BJ (cell line): ENCODE results near the gene TGFBR3L. TPM values are rescaled to one million over a fixed set of nuclear protein-coding genes. Genes with fewer than 3 reads are reported as not detected.
"Not testable (repeated sequence)": the region's sequence is repeated elsewhere in the genome, so short reads cannot be mapped to it uniquely, and the experiment has no call there.

Experiments
- CTCF ChIA-PET: fragments of 350-600 bp; formaldehyde crosslinking; extraction: SDS; loops from one replicate; lab custom pipeline; 2021; ENCODE audit warnings: antibody characterized with exemption, inconsistent platforms; lab: Yijun Ruan, JAX
- POLR2A ChIA-PET: fragments of 300-600 bp; sonication (Branson Sonifier 250); formaldehyde crosslinking; extraction: SDS; loops from one replicate; lab custom pipeline; 2021; ENCODE audit warnings: antibody characterized with exemption; lab: Charles Lee
- DNase-seq: peaks from one replicate; pipeline ENCODE4 v3.0.0-alpha.2; 2011; ENCODE audit warnings: low read depth
- H3K27me3 ChIP-seq: 2 replicates; pipeline ENCODE4 v1.6.0; 2011; ENCODE audit warnings: low read length; ENCODE audit not compliant: control insufficient read depth, insufficient read depth
- H3K36me3 ChIP-seq: 2 replicates; pipeline ENCODE4 v1.5.1; 2011; ENCODE audit warnings: low read length; ENCODE audit not compliant: control insufficient read depth, insufficient read depth
- H3K4me3 ChIP-seq: 2 replicates; pipeline ENCODE4 v1.5.1; 2011; ENCODE audit warnings: low read depth, mild to moderate bottlenecking, control low read depth, low read length
- polyA plus RNA-seq: library from polyadenylated mRNA; depleted of rRNA; stranded (reverse); fragments of >200 nt; gene quantifications from 2 replicates; pipeline ENCODE4 v1.2.3, GENCODE V29; 2011
- TF ChIP-seq, protein P1 (sequence below): IDR thresholded peaks from 2 replicates; pipeline ENCODE4 v1.5.1; 2011; ENCODE audit warnings: low read depth, mild to moderate bottlenecking, control low read depth, inconsistent platforms, low read length, moderate library complexity; ENCODE audit not compliant: insufficient read depth

TGFBR3L gene
- polyA plus RNA-seq, 1 experiment: 0.50 TPM

DNA sequence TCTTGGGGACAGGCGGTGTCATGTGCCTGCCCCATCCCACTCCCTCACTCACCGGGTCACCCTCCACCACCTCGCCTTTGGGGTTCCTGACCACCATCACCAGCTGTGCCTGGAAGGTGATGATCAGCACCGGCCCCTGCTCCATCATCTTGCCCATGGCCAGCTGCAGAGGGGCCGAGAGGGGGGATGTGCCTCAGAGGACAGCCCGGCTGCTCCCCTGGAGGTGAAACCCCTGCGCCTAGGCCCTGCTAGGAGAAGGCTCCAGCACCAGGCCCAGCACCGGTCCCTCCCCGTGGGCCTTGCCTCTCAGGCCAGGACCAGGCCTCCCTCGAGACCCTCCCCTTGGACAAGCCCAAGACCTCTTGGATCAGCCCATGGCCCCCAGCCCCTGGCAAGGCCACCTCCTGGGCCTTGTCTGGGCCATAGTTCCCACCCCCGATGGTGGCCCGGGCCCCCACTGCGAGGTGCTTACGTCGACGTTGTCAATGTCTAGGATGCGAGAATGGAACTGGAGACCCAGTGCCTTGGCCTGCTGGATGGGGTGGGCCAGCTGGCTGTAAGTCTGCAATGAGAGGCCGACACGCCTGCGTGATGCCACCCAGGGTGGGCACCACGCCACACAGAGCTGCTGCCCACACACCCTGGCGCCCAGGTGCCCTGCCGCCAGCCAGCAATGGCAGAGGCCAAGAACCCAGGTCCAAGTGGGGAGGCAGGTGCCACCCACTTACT, 13.1 kb downstream of the TGFBR3L start:
- H3K4me3 ChIP-seq: no peak overlapping the region
- POLR2A ChIA-PET: no interaction called here
- TF ChIP-seq, protein P1, sequence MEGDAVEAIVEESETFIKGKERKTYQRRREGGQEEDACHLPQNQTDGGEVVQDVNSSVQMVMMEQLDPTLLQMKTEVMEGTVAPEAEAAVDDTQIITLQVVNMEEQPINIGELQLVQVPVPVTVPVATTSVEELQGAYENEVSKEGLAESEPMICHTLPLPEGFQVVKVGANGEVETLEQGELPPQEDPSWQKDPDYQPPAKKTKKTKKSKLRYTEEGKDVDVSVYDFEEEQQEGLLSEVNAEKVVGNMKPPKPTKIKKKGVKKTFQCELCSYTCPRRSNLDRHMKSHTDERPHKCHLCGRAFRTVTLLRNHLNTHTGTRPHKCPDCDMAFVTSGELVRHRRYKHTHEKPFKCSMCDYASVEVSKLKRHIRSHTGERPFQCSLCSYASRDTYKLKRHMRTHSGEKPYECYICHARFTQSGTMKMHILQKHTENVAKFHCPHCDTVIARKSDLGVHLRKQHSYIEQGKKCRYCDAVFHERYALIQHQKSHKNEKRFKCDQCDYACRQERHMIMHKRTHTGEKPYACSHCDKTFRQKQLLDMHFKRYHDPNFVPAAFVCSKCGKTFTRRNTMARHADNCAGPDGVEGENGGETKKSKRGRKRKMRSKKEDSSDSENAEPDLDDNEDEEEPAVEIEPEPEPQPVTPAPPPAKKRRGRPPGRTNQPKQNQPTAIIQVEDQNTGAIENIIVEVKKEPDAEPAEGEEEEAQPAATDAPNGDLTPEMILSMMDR: no peak
- no peak for DNase-seq
- no peaks in the 10 kb centered on the region for H3K27me3 ChIP-seq
- peaks cover 22% of the 10 kb centered on the region for H3K36me3 ChIP-seq
- CTCF ChIA-PET: interaction anchor here (1.4 to 4.5 kb wide), 4 partner anchors 8 to 75 kb away, joined by 5 to 34 read pairs (median 6); partner anchors contain the start of gene TIMM44

DNA sequence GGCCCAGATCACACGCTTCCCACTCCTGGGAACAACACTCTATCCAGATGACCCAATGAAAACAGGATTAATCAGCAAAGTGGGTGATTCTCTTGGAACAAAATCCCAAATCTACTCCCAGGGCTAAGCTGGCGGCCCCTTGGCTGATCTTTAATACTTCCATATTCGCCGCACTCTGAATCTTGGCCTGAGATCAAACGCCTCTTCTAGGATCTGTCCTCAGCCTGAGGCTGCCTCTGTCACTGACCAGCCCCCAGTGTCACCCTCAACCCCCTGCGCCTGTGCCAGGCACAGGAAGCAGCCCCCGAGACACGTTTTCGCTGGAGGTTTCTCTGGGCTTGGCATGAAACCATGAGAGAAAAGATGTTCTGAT, 13.7 kb downstream of the TGFBR3L start:
- H3K4me3 ChIP-seq: 0 out of 2 replicates have a peak overlapping the region, but pooled peaks have one; percentile 0
- DNase-seq: no peak
- H3K27me3 ChIP-seq: no peaks in the 10 kb centered on the region
- ChIA-PET POLR2A (interaction anchor here (0.5 to 1.4 kb wide), 2 partner anchors 8 to 31 kb away, joined by 5 to 14 read pairs; partner anchors contain the start of gene SNAPC2), CTCF (interaction anchor here (0.8 to 4.5 kb wide), 9 partner anchors 8 to 76 kb away, joined by 3 to 34 read pairs (median 5); partner anchors contain the start of genes SNAPC2 and TIMM44)
- TF ChIP-seq, protein P1: no peak
- peaks cover 25% of the 10 kb centered on the region for H3K36me3 ChIP-seq

DNA sequence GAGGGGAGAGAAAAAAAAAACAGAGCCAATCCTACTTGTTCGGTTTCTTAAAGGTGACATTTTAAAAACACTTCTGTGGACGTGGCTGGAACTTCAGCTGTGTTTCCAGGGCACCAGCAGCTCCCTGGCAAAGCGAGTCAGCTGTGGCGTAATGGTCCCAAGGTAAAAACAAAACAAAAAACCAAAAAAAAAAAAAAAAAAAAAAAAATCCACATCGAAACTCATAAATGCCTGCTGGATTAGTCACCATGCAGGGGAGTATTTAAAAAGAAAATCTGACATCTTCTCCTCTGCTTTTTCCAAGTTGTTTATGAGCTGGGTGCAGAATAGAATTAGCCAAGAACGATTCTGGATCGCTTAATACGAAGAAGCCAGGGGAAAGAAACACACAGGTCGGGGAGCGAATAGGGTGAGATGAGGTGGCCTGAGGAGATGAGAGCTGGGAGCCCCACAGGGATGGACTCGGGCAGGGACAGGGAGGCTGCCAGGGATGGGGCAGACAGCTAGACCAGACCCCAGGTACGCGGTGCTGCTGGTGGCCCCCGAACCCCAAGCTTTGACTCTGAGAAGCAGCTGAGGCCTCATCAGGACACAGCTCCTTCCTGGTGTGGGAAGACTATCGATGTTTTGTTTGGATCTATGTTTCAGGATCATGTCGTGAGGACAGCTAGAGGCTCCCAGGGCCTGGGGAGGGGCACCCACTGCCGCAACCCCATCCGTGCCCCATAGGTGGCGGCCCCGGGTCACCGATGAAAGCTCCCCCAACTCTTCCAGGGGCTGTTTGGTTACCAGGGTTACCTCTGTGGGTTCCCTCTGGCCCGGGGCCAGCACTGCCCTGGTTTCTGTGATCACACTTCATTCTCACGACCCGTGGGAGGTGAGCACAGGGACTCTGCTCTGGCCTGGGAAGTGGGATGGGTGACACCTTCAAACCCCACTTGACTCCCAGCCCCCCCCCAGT, 14.4 kb downstream of the TGFBR3L start:
- ChIA-PET POLR2A (interaction anchor here (0.5 to 1.4 kb wide), 5 partner anchors 9 to 310 kb away, joined by 4 to 14 read pairs (median 5); partner anchors contain the start of gene SNAPC2), CTCF (interaction anchor here (0.6 to 4.5 kb wide), 13 partner anchors 9 to 285 kb away, joined by 3 to 34 read pairs (median 5); partner anchors contain the start of genes MAP2K7, SNAPC2 and TIMM44)
- H3K27me3 ChIP-seq: no peaks in the 10 kb centered on the region
- peak overlapping the region; percentile 7; the same call in 1 of the 2 replicates for H3K4me3 ChIP-seq
- TF ChIP-seq, protein P1: peak; percentile 73
- peak; percentile 80 for DNase-seq
- peaks cover 32% of the 10 kb centered on the region for H3K36me3 ChIP-seq

DNA sequence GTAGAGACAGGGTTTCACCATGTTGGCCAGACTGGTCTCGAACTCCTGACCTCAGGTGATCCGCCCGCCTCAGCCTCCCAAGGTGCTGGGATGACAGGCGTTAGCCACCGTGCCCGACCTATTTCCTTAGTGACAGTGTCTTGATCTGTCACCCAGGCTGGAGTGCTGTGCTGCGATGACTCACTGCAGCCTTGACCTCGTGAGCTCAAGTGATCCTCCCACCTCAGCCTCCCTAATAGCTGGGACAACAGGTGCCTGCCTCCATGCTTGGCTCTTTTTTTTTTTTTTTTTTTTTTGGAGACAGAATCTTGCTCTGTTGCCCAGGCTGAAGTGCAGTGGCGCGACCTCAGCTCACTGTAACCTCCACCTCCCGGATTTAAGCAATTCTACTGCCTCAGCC, 15.4 kb downstream of the TGFBR3L start:
- CTCF ChIA-PET: interaction anchor here (0.6 to 4.5 kb wide), 4 partner anchors 10 to 153 kb away, joined by 3 to 34 read pairs (median 7); partner anchors contain the start of genes MAP2K7, SNAPC2 and TIMM44
- DNase-seq, H3K4me3 ChIP-seq, POLR2A ChIA-PET, H3K27me3 ChIP-seq: not testable (repeated sequence)
- peaks cover 40% of the 10 kb centered on the region for H3K36me3 ChIP-seq

DNA sequence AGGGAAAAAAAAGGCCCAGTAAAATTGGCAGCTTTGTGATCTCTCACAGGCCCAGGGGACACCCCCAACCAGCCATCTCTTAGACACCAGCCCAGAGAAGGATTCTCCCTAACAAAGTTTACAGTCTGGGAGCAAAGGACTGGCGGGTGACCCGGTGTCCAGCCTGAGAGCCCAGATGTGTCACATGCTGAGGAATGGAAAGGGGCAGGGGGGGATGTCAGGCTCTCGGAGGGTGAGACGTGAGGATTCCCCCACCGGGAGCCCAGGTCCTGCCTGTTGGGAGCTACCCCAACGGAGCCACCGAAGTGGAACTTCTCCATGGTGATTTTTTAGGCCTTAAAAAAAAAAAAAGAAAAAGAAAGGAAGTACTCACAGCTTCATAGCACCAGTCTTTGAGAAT, 16.1 kb downstream of the TGFBR3L start:
- ChIA-PET POLR2A (no interaction called here), CTCF (interaction anchor here (0.6 to 4.5 kb wide), 3 partner anchors 10 to 154 kb away, joined by 3 to 34 read pairs (median 11); partner anchors contain the start of genes SNAPC2 and TIMM44)
- Histone ChIP-seq H3K4me3 (no peak overlapping the region), H3K27me3 (no peaks in the 10 kb centered on the region), H3K36me3 (peaks cover 44% of the 10 kb centered on the region)
- TF ChIP-seq, protein P1: no peak
- DNase-seq: no peak
